ENCODE results near the gene HOXD8.

DNA sequence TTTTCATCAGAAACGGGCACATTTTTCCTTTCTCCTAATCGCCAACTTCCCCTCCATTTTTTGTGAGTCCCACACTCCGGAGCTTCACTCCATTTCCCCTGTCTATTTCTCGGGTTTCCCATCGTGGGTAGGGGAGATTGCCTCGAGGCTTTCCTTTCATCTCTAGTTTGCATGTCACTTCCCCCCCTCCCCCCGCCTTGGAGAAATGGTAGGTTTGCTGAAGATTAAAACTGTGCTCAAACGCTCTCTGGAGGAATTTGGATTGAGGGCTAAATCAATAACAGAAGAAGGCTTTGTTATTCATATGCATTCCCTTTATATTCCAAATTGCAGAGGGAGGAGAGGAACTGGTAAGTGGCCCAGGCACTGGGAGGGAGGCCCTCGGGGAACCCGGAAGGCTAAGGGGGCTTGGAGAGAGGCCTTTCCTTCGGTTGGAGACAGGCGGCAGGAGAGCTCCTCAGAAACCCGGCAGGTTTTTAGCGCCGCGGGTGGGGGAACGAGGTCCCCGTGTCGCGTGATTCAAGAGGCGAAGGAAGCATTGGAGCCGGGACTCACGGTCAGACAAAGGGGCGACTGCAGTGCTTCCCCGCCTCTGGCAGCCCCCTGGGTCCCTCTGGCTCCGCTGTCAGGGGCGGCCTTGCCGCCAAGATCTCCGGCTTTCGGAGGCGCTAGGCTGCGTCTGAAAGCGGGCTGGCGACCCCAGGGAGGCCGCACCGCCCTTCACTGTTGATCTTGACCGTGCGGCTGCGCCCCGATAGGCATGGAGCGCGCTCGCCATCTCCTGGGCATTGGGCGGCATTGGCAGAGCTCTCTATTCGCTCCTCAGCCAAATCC lies 32.3 kb upstream of the HOXD8 start:
- no peak for TF ChIP-seq TCF3 (IDR thresholded peaks at IDR 0.05; ENCODE audit: borderline replicate concordance, insufficient read depth, low read depth, low read length)
- TF ChIP-seq CTCF (IDR thresholded peaks at IDR 0.05 in 2 of 3, conservative IDR thresholded peaks at IDR 0.05 in 1 of 3; ENCODE audit: control insufficient read depth in 2 of 3, extremely low read depth in 1 of 3, insufficient read depth in 1 of 3, low read depth in 3 of 3, low read length in 3 of 3): peak; percentile 79 to 92 (median 86)
- TF ChIP-seq EGR1 (IDR thresholded peaks at IDR 0.05; ENCODE audit: borderline replicate concordance in 1 of 2, low read depth in 2 of 2, low read length in 2 of 2): no peak
- no peak for TF ChIP-seq REST (IDR thresholded peaks at IDR 0.05; ENCODE audit: low read depth, low read length)
- no peak for TF ChIP-seq EZH2 (IDR thresholded peaks at IDR 0.05; ENCODE audit: borderline replicate concordance, control insufficient read depth, low read depth, low read length)
- no peak for TF ChIP-seq RCOR1 (conservative IDR thresholded peaks at IDR 0.05; ENCODE audit: low read depth, low read length)
- no peak for TF ChIP-seq SREBF2 (IDR thresholded peaks at IDR 0.05; ENCODE audit: low read length)
- TF ChIP-seq, protein P1, sequence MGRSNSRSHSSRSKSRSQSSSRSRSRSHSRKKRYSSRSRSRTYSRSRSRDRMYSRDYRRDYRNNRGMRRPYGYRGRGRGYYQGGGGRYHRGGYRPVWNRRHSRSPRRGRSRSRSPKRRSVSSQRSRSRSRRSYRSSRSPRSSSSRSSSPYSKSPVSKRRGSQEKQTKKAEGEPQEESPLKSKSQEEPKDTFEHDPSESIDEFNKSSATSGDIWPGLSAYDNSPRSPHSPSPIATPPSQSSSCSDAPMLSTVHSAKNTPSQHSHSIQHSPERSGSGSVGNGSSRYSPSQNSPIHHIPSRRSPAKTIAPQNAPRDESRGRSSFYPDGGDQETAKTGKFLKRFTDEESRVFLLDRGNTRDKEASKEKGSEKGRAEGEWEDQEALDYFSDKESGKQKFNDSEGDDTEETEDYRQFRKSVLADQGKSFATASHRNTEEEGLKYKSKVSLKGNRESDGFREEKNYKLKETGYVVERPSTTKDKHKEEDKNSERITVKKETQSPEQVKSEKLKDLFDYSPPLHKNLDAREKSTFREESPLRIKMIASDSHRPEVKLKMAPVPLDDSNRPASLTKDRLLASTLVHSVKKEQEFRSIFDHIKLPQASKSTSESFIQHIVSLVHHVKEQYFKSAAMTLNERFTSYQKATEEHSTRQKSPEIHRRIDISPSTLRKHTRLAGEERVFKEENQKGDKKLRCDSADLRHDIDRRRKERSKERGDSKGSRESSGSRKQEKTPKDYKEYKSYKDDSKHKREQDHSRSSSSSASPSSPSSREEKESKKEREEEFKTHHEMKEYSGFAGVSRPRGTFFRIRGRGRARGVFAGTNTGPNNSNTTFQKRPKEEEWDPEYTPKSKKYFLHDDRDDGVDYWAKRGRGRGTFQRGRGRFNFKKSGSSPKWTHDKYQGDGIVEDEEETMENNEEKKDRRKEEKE (IDR thresholded peaks at IDR 0.05): no peak
- no peak for TF ChIP-seq GATAD2B (conservative IDR thresholded peaks at IDR 0.05; ENCODE audit: low read depth)
- no peak for TF ChIP-seq ELK1 (IDR thresholded peaks at IDR 0.05; ENCODE audit: low read depth, low read length)
- no peak for TF ChIP-seq MAX (IDR thresholded peaks at IDR 0.05; ENCODE audit: low read depth, low read length)
- TF ChIP-seq FOS (IDR thresholded peaks at IDR 0.05; ENCODE audit: borderline replicate concordance, extremely low read depth, insufficient read length): no peak
- no peak for TF ChIP-seq ZNF274 (IDR thresholded peaks at IDR 0.05; ENCODE audit: insufficient read depth, insufficient read length)
- TF ChIP-seq, protein P2, sequence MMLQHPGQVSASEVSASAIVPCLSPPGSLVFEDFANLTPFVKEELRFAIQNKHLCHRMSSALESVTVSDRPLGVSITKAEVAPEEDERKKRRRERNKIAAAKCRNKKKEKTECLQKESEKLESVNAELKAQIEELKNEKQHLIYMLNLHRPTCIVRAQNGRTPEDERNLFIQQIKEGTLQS (IDR thresholded peaks at IDR 0.05; ENCODE audit: borderline replicate concordance, extremely low read depth, low read depth, low read length): no peak
